Stomach (tissue), 4 donors: Measurements from ENCODE around the gene NRN1L.

ENCODE experiments used
- POLR2A ChIP-seq, 4 donors: fragments of 450-650 bp; IDR thresholded peaks; one replicate each; pipeline ENCODE4 v1.6.1; 2016; ENCODE audit warnings: antibody characterized with exemption in 4 of 4, control low read depth in 2 of 4, mild to moderate bottlenecking in 1 of 4, moderate library complexity in 1 of 4
- POLR2AphosphoS5 ChIP-seq, 3 donors: sonication (generic); formaldehyde crosslinking; IDR thresholded peaks; one replicate each; pipeline ENCODE4 v1.6.1; 2016; ENCODE audit warnings: antibody characterized with exemption in 3 of 3
- TF ChIP-seq, protein P1 (sequence below), 7 experiments: fragments of 450-650 bp in 4 of 7; fragments of 200-600 bp in 3 of 7; sonication (generic) in 3 of 7; IDR thresholded peaks; one replicate each; pipeline ENCODE4 v1.5.1; 2016 to 2019; ENCODE audit warnings: antibody characterized with exemption in 7 of 7, control low read depth in 2 of 7, mild to moderate bottlenecking in 1 of 7

DNA sequence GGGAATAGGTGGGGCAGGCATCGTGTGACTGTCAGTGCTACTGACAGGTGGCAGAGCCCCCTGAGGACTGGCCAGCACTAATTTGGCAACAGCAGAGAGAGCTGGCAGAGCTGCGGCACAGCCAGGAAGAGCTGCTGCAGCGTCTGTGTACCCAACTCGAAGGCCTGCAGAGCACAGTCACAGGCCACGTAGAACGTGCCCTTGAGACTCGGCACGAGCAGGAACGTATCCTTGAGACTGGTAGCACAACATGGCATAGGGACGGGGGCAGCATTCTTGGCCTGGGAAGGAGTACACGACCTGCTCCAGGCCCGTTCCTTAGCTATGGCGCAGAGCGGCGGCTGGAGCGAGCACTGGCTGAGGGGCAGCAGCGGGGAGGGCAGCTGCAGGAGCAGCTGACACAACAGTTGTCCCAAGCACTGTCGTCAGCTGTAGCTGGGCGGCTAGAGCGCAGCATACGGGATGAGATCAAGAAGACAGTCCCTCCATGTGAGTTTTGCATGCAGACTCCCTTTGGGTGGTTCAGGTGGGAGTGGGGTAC is 3.0 kb upstream of the NRN1L start:
- TF ChIP-seq, protein P1, sequence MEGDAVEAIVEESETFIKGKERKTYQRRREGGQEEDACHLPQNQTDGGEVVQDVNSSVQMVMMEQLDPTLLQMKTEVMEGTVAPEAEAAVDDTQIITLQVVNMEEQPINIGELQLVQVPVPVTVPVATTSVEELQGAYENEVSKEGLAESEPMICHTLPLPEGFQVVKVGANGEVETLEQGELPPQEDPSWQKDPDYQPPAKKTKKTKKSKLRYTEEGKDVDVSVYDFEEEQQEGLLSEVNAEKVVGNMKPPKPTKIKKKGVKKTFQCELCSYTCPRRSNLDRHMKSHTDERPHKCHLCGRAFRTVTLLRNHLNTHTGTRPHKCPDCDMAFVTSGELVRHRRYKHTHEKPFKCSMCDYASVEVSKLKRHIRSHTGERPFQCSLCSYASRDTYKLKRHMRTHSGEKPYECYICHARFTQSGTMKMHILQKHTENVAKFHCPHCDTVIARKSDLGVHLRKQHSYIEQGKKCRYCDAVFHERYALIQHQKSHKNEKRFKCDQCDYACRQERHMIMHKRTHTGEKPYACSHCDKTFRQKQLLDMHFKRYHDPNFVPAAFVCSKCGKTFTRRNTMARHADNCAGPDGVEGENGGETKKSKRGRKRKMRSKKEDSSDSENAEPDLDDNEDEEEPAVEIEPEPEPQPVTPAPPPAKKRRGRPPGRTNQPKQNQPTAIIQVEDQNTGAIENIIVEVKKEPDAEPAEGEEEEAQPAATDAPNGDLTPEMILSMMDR (IDR thresholded peaks at IDR 0.05) = no peak
- TF ChIP-seq POLR2A (IDR thresholded peaks at IDR 0.05) (no peak), POLR2AphosphoS5 (IDR thresholded peaks at IDR 0.05) (no peak)
